Hematopoietic multipotent progenitor cell treated with erythropoietin and hydrocortisone succinate and interleukin-3 and kit ligand, for 8 days (in vitro differentiated cells): ENCODE data around the gene CYP2E1.
A peak's percentile ranks its signal among the peaks of the same experiment; 100 is the strongest.
"Not testable (repeated sequence)": the region's sequence is repeated elsewhere in the genome, so short reads cannot be mapped to it uniquely, and the experiment has no call there.

Source experiments
- DNase-seq: peaks from one replicate; pipeline ENCODE4 v3.0.0-alpha.2; 2015

Gene CYP2E1

GRCh38 chr10:133526957-133527588 lies at the start of gene CYP2E1:
CYP2E1 (plus strand) TSS chr10:133527363; CDS start chr10:133527396, 33 bp downstream.
- DNase-seq: no peak

- no peak for DNase-seq
Measured at GRCh38 chr10:133481086-133481643, 46.0 kb upstream of the CYP2E1 start.

DNA sequence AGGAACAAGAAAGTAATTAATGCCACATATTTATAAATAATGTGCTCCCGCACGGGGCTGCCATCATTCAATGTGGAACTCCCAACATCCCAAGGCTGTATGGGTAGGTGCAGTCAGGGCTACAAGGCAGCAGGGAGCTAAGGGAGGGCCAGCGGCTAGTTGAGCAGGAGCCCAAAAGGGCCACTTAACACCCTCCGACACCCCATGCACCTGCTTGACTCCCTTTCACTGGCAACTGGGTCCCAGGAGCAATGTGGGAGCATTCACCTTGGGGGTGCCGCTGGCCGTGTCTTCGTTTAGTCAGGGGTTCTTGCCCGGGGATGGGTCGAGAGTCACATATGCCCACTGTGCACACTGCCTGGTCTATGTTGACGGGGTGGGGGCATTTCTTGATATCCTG lies 45.5 kb upstream of the CYP2E1 start:
- no peak for DNase-seq

DNA sequence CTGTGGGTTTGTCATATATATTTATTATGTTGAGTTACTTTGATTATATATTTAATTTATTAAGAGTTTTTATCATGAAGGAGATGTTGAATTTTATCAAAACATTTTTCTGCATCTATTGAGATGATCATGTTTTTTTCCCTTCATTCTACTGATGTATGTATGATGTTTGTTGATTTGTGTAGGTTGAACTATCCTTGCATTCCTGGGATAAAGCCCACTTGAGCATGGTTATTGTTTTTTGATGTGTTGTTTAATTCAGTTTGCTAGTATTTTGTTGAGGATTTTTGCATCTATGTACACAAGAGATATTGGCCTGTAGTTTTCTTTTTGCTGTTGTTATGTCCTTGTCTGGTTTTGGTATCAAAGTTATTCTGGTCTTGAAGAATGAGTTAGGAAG lies 42.3 kb upstream of the CYP2E1 start:
- DNase-seq: no peak

GRCh38 chr10:133487085-133487484 lies 40.1 kb upstream of the CYP2E1 start:
- DNase-seq: no peak

DNA sequence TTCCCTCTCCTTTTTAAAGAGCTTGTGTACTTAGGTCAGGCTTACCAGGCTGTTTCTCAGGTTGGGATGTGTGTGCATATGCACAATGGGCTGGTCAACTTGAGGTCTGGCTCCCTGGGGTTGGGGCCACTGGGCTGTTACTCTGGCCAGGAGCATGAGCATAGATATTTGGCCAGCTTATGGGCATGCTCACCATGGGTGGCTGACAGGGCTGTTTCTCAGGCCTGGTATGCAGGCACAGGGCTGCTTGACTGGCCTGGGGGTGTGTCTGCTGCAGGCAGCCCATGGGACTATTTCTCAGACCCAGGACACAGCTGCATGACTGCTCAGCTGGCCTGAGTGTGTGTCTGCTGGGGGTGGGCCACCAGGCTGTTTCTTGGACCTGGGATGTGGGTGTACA lies 38.8 kb upstream of the CYP2E1 start:
- no peak for DNase-seq

GRCh38 chr10:133489816-133490588 lies 37.2 kb upstream of the CYP2E1 start:
- DNase-seq: no peak

- not testable (repeated sequence) for DNase-seq
Measured at GRCh38 chr10:133493562-133493961, 33.6 kb upstream of the CYP2E1 start.

GRCh38 chr10:133497363-133497762 lies 29.8 kb upstream of the CYP2E1 start:
- not testable (repeated sequence) for DNase-seq

DNA sequence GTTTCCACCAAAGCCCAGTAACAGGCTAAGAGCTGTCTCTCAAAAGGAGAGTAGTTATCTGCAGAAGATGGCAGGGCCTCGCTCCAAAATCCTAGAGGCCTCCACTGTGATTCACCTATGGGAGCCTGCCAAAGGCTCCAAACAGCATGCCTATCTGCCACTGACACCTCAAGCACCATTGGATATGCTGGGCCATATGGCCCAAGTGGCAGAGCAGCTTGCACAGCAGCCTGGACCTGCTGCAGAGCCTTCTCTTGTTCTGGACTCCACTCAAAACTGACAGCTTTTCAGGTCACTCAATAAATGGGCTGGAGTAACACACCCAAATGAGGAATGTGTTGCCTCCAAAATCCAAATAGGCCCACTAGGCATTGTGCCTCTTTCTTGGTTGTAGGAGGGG lies 28.0 kb upstream of the CYP2E1 start:
- not testable (repeated sequence) for DNase-seq

GRCh38 chr10:133500897-133501296 lies 26.3 kb upstream of the CYP2E1 start:
- not testable (repeated sequence) for DNase-seq

GRCh38 chr10:133509700-133510099 lies 17.5 kb upstream of the CYP2E1 start:
- no peak for DNase-seq

DNA sequence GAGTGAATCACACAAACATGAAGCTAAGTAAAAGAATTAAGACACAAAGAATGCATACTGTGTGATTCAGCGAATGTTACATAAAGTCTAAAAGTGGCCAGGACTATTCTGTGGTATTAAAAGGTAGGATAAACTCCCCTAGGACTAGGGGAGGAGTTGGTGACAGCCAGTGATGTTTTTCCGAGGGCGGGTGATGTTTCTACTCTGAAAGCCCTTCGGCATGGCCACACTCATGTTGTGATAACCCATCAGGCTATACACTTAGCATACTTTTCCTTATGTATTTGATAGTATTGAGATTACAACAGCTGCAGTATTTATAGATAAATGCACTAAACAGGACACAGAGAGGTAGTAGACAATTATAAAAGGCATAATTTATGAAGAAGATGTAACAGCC lies 15.8 kb upstream of the CYP2E1 start:
- DNase-seq: no peak

GRCh38 chr10:133511907-133512528 lies 15.1 kb upstream of the CYP2E1 start:
- DNase-seq: no peak

GRCh38 chr10:133515471-133515870 lies 11.7 kb upstream of the CYP2E1 start:
- DNase-seq: no peak

DNA sequence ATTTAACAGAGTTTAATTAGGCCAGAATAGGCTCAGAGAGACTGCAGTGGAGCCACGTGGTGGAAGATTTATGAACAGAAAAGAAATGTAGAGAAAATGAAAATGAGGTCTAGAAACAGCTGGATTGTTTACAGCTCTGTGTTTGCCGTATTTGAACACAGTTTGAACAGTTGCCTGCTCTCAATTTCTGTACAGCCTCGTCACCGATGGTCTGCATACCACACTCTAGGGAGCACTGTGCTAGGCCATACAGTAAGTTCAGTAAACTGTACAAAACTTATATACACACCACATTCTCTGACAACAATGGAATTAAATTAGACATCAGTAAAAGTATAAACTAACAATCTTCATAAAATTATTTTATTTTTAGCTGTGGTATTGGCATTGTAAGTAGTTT lies 11.1 kb upstream of the CYP2E1 start:
- DNase-seq: no peak

DNA sequence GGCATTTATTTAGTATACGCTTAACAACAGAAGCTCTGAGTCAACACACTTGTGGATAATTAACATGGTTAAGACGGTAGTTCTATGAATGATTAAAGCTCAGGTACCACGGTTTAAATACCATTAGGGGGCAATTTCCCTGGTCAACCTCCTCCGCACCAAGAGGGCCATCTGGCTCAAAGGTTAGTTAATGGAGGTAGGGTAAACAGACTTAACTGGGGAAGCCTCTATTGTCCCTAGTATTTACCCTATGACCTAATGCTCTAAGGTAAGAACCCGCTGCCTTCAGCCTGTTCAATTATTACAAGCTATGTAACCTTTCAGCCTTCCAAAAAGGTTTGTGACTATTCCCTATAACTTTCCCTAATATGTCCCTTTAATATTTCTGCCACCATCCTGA lies 8.6 kb upstream of the CYP2E1 start:
- not testable (repeated sequence) for DNase-seq

DNA sequence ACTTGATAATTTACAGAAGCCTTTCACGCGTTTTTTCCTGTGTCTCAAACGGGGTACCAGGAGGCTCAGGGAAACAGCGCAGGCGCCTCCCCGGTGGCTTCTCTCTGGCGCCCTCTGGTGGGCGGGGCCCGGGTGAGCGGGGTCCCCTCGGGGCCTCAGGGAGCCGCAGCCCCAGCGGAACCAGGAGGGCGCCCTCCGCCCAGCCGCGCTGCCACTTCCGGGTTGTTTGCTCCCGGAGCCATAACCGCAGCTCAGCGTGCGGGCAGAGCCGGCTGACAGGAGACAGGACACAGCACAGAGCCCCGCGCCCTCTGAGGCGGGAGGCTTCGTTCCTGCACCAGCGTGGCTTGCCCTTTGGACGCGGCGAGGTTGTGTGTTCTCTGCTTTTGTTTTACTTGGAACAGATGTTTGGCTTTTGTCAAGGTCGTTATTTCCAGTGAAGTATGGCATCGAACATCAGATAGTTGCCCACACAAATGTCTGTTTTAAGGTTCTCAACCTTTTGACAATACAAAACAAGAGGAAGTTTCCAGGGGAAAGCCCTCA lies 6.9 kb upstream of the CYP2E1 start:
- DNase-seq: peak; percentile 80

DNA sequence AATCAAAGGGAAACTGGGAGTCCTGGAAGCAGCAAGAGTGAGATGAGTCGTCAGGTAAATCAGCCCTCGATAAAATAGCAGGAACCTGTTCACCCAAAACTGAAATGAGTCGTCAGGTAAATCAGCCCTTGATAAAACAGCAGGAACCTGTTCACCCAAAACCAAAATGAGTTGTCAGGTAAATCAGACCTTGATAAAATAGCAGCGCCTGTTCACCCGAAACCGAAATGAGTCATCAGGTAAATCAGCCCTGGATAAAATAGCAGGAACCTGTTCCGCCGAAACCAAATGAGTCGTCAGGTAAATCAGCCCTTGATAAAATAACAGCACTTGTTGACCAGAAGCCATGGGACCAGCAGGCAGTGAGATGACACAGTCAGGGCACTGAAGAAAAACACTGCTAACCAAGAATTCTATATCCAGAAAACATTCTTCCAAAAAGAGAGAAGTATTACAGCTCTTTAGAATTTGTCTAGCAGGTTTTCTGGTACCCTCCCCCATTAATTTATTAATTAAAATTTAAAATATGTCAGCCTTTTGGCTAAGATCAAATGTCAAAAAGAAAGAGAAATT lies 3.4 kb upstream of the CYP2E1 start:
- DNase-seq: no peak

- no peak for DNase-seq
Measured at GRCh38 chr10:133525444-133525843, 1.7 kb upstream of the CYP2E1 start.

DNA sequence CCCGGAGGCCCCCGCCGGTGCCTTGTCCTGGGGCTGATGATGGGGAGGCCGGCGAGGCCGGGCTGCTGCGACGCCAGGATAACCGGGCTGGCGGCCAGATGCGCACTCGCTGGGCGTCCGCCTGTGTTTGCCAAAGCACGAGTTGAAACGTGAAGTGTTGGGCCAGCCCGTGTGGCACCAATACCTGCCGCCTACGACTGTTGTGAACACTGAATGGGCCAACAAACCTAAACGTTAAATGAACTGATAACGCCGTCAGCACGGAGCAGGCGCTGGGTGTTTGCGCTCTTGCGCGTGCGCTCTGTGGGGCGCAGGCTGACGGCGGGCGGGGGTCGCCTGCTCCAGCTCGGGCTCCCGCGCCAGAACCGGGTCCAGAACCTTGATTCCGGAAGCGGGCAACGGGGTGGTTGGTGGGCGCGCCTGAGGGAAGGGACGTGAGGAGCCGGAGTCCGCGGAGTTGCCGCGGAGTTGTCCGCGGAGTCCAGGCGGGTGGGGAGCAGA lies 658 bp downstream of the CYP2E1 start:
- DNase-seq: no peak

DNA sequence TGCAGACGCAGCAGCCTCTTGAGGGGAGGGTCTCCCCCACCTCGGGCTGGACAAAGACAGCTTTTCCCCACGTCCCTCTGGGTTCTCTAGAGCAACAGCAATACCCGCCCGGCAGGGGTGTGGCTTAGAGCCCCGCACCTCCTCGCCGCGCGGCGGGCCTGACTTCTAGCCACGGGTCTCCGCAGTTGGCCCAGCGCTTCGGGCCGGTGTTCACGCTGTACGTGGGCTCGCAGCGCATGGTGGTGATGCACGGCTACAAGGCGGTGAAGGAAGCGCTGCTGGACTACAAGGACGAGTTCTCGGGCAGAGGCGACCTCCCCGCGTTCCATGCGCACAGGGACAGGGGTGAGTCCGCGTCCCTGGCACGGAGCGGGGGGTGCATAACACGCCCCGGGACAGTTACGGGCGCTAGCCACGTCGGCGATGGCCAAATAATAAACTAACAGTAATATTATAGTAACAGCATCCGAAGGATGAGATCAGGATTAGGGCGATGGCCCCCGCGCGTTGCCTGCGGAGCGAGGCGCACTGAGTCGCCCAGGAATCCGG lies 1.2 kb downstream of the CYP2E1 start:
- DNase-seq: no peak
